Spleen (tissue), 11 donors: Measurements from ENCODE around the gene ZNF385B. TPM values are rescaled to one million over a fixed set of nuclear protein-coding genes. Genes with fewer than 3 reads are reported as not detected.

ENCODE experiments used
- DNase-seq: peaks from one replicate; pipeline ENCODE4 v3.0.0-alpha.2; 2020
- H3K27ac ChIP-seq, 8 donors: fragments of 200-600 bp; sonication (generic) in 7 of 8; 1 replicate in 4 of 8; 2 replicates in 4 of 8; pipeline versions ENCODE4 v1.5.0 to v1.8.0; 2016 to 2021; ENCODE audit warnings: inconsistent platforms in 4 of 8, mild to moderate bottlenecking in 4 of 8, moderate library complexity in 1 of 8
- H3K27me3 ChIP-seq, 7 donors: fragments of 200-600 bp; sonication (generic) in 6 of 7; replicated peaks in 1 of 7; 1 replicate in 4 of 7; 2 replicates in 3 of 7; pipeline versions ENCODE4 v1.5.0 to v1.8.0; 2016 to 2021; ENCODE audit warnings: inconsistent platforms in 3 of 7, mild to moderate bottlenecking in 1 of 7
- H3K36me3 ChIP-seq, 6 donors: fragments of 200-600 bp; sonication (generic) in 5 of 6; 1 replicate in 4 of 6; 2 replicates in 2 of 6; pipeline versions ENCODE4 v1.5.0 to v1.8.0; 2016 to 2021; ENCODE audit warnings: inconsistent platforms in 2 of 6
- H3K4me1 ChIP-seq, 6 donors: fragments of 200-600 bp; sonication (generic) in 5 of 6; 1 replicate in 3 of 6; 2 replicates in 3 of 6; pipeline versions ENCODE4 v1.5.0 to v1.8.0; 2016 to 2021; ENCODE audit warnings: inconsistent platforms in 3 of 6
- H3K4me3 ChIP-seq, 8 donors: fragments of 200-600 bp; sonication (generic) in 7 of 8; 1 replicate in 4 of 8; 2 replicates in 4 of 8; pipeline versions ENCODE4 v1.5.0 to v1.8.0; 2016 to 2021; ENCODE audit warnings: inconsistent platforms in 4 of 8, mild to moderate bottlenecking in 4 of 8, moderate library complexity in 2 of 8
- H3K9me3 ChIP-seq, 8 donors: fragments of 200-600 bp; sonication (generic) in 7 of 8; 1 replicate in 4 of 8; 2 replicates in 4 of 8; pipeline versions ENCODE4 v1.5.0 to v1.8.0; 2016 to 2021; ENCODE audit warnings: inconsistent platforms in 4 of 8
- POLR2A ChIP-seq, 3 donors: fragments of 450-650 bp; IDR thresholded peaks; one replicate each; pipeline ENCODE4 v1.5.1; 2017; ENCODE audit warnings: antibody characterized with exemption in 3 of 3, mild to moderate bottlenecking in 1 of 3
- POLR2AphosphoS5 ChIP-seq, 3 donors: sonication (generic); formaldehyde crosslinking; IDR thresholded peaks; one replicate each; pipeline ENCODE4 v1.5.1; 2017; ENCODE audit warnings: antibody characterized with exemption in 3 of 3
- WGBS, 5 donors: extraction: QIAGEN DNeasy Blood & Tissue Kit in 3 of 5; methylation state at CpG; one replicate each; pipeline versions ENCODE4 v1.1.5 to v1.1.7; 2013 to 2018; 5-methylcytosine and 5-hydroxymethylcytosine counted together
- intact Hi-C: fragments of 100-400 bp; cut with DNase I; formaldehyde crosslinking; loops from one replicate; pipeline ENCODE4 v1.15.0; 2023; ENCODE audit warnings: low total_unique reads
- polyA plus RNA-seq, 3 donors: library from polyadenylated mRNA; stranded (reverse); fragments of 200-250 nt; gene quantifications; one replicate each; pipeline ENCODE4 v1.2.1, GENCODE V29; 2013
- total RNA-seq, 7 donors: library from RNA; depleted of rRNA in 3 of 7; stranded (reverse); fragments of >200 nt in 3 of 7; fragmentation: NEBNext Ultra II Directional in 4 of 7; extraction: Animal tissue kit (Norgen Biotek cat#: 25700) in 4 of 7; gene quantifications; one replicate each; pipeline versions ENCODE4 v1.1.0 to v1.2.1, GENCODE V29; 2016 to 2021
- TF ChIP-seq, protein P1 (sequence below), 11 experiments: fragments of 200-600 bp in 7 of 11; fragments of 450-650 bp in 4 of 11; sonication (generic) in 4 of 11; IDR thresholded peaks in 8 of 11; conservative IDR thresholded peaks in 3 of 11; 1 replicate in 7 of 11; 2 replicates in 4 of 11; pipeline versions ENCODE4 v1.4.0 to v1.8.0; 2016 to 2021; ENCODE audit warnings: antibody characterized with exemption in 11 of 11, inconsistent platforms in 4 of 11, mild to moderate bottlenecking in 1 of 11
- donor health status: healthy with polysubstance abuse.
- donor health status: DM: no; HTN: no; CAD: no; lungs with moderate emphysema.
- donor health status: DM: no; HTN: no; CAD: no.
- donor health status: Bipolar disorder and iron deficiency.
- donor health status: healthy.
- donor health status: DM: no; HTN: no; CAD: no.
- donor health status: DM: yes; HTN: yes; CAD: no.

The ZNF385B gene
- total and polyA plus RNA-seq, 10 donors, result 0.03 to 4.3 (median 0.37) TPM; not detected in 3

DNA sequence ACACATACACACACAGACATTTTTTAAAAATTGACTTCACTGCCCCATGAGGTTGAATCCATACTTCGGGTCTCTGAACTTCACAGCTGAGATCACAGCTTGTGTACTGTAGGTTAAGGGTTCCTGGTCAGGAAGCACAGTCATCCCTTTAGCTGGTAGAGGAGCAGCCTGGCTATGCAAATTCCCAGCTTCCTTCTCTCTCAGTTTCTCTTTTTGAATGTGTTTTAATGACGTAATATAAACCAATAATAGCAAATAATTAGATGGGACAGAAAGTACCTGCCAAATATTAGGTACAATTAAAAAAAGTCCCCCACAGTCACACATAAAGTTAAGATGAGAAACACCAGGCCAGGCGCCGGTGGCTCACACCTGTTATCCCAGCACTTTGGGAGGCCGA is 178.7 kb downstream of the ZNF385B start:
- intact Hi-C loops, result no loop called here
- WGBS, 5 donors, result 79 to 91% (median 89%) methylated on average over 5 of the region's 5 CpGs

GRCh38 chr2:179677746-179678505 is 183.5 kb downstream of the ZNF385B start:
- Histone ChIP-seq H3K27ac (no peak overlapping the region), H3K9me3 (no peaks in the 10 kb centered on the region), H3K27me3 (no peaks in the 10 kb centered on the region), H3K4me3 (no peak overlapping the region), H3K4me1 (no peaks in the 10 kb centered on the region), H3K36me3 (no peaks in the 10 kb centered on the region)
- intact Hi-C loops, result no loop called here
- WGBS, 5 donors, result 79 to 90% (median 81%) methylated on average over 2 of the region's 2 CpGs
- no peak for DNase-seq
- TF ChIP-seq POLR2AphosphoS5 (IDR thresholded peaks at IDR 0.05) (no peak), POLR2A (IDR thresholded peaks at IDR 0.05) (no peak)
- TF ChIP-seq, protein P1, sequence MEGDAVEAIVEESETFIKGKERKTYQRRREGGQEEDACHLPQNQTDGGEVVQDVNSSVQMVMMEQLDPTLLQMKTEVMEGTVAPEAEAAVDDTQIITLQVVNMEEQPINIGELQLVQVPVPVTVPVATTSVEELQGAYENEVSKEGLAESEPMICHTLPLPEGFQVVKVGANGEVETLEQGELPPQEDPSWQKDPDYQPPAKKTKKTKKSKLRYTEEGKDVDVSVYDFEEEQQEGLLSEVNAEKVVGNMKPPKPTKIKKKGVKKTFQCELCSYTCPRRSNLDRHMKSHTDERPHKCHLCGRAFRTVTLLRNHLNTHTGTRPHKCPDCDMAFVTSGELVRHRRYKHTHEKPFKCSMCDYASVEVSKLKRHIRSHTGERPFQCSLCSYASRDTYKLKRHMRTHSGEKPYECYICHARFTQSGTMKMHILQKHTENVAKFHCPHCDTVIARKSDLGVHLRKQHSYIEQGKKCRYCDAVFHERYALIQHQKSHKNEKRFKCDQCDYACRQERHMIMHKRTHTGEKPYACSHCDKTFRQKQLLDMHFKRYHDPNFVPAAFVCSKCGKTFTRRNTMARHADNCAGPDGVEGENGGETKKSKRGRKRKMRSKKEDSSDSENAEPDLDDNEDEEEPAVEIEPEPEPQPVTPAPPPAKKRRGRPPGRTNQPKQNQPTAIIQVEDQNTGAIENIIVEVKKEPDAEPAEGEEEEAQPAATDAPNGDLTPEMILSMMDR (IDR thresholded peaks at IDR 0.05 in 8 of 11, conservative IDR thresholded peaks at IDR 0.05 in 3 of 11), result no peak

More for the DNA sequence above, 178.7 kb downstream of the ZNF385B start:
- no peaks in the 10 kb centered on the region for H3K27me3 ChIP-seq
- TF ChIP-seq, protein P1 (IDR thresholded peaks at IDR 0.05 in 8 of 11, conservative IDR thresholded peaks at IDR 0.05 in 3 of 11), result no peak
- no peak for TF ChIP-seq POLR2A (IDR thresholded peaks at IDR 0.05)
- no peak for TF ChIP-seq POLR2AphosphoS5 (IDR thresholded peaks at IDR 0.05)
- no peak for DNase-seq
- H3K36me3 ChIP-seq, result no peaks in the 10 kb centered on the region
- no peak overlapping the region for H3K27ac ChIP-seq
- no peak overlapping the region for H3K4me3 ChIP-seq
- no peaks in the 10 kb centered on the region for H3K4me1 ChIP-seq
- H3K9me3 ChIP-seq, result no peaks in the 10 kb centered on the region

DNA sequence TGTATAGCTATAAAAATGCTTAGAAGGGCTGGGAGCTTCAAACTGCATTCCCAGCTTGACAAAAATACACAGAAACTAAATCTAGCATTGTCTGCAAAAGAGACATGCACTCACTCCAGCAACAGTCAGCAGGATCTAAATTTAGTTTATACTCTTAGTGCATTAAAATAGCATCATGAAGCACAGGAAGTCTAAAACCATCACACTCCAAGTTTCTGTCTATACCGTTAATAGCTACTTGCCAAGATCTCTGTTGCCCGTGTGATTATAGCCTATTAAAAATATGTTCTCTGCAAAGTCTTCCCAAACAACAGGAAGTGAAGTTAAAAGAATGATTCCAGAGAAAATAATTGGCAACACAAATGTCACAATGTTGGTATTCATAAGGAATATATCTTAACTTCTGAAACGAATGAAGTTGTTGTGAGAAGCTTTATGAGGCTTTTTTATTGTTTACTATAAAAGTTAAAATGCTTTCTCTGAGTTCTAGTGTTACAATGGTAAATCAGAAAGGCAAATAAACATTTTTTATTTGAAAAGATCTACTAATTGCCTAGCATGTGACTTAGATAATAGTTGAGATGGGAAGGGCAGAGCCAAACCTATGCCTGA is 184.2 kb downstream of the ZNF385B start:
- H3K4me1 ChIP-seq, result no peaks in the 10 kb centered on the region
- no peaks in the 10 kb centered on the region for H3K36me3 ChIP-seq
- H3K4me3 ChIP-seq, result no peak overlapping the region
- TF ChIP-seq POLR2A (IDR thresholded peaks at IDR 0.05) (no peak), POLR2AphosphoS5 (IDR thresholded peaks at IDR 0.05) (no peak)
- TF ChIP-seq, protein P1 (IDR thresholded peaks at IDR 0.05 in 8 of 11, conservative IDR thresholded peaks at IDR 0.05 in 3 of 11), result no peak
- no peak overlapping the region for H3K27ac ChIP-seq
- intact Hi-C loops, result no loop called here
- no peak for DNase-seq
- H3K9me3 ChIP-seq, result no peaks in the 10 kb centered on the region
- 15 to 34% (median 23%) methylated on average over 3 of the region's 3 CpGs for WGBS, 5 donors
- H3K27me3 ChIP-seq, result no peaks in the 10 kb centered on the region

DNA sequence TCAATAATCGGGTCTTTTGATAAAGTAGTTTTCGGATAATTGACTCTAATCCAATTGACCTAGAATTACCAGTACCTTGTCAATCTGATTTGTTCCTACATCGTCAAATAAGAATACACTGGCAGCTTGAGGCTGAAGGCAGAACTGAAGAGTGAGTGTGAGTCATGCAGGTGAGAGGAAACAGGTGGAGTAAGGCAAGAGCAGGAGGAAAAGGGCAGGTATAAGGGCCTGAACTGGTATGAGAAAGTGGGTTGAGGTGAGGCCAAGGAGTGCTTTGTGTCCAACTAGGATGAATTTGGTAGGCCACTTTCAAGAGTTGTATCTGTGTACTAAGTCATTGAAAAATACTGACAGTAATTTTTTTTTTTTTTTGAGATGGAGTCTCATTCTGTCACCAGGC is 186.0 kb downstream of the ZNF385B start:
- WGBS, 5 donors, result 92 to 97% (median 95%) methylated on average over 3 of the region's 3 CpGs

More for the DNA sequence above, 186.0 kb downstream of the ZNF385B start:
- no peak for TF ChIP-seq POLR2AphosphoS5 (IDR thresholded peaks at IDR 0.05)
- TF ChIP-seq POLR2A (IDR thresholded peaks at IDR 0.05), result no peak
- TF ChIP-seq, protein P1 (IDR thresholded peaks at IDR 0.05 in 8 of 11, conservative IDR thresholded peaks at IDR 0.05 in 3 of 11), result no peak
- DNase-seq, result no peak
- Histone ChIP-seq H3K4me3 (no peak overlapping the region), H3K36me3 (no peaks in the 10 kb centered on the region), H3K4me1 (no peaks in the 10 kb centered on the region), H3K27ac (no peak overlapping the region), H3K27me3 (no peaks in the 10 kb centered on the region), H3K9me3 (no peaks in the 10 kb centered on the region)
- intact Hi-C loops, result no loop called here
